K562 (cell line): ENCODE results near the gene PRSS57. TPM values are rescaled to one million over a fixed set of nuclear protein-coding genes. Genes with fewer than 3 reads are reported as not detected.

Source experiments
- ARID4B ChIP-seq: sonication (generic); formaldehyde crosslinking; IDR thresholded peaks from 2 replicates; pipeline ENCODE4 v1.8.0; 2022; ENCODE audit warnings: mild to moderate bottlenecking, missing genetic modification reagents
- BCL6 ChIP-seq: fragments of 250-450 bp; sonication (Bioruptor Pico); IDR thresholded peaks from 2 replicates; pipeline ENCODE4 v1.4.0; 2020
- CREB1 ChIP-seq, 2 experiments: sonication (generic) in 1 of 2; formaldehyde crosslinking in 1 of 2; IDR thresholded peaks; 2 replicates each; pipeline versions ENCODE4 v1.6.1 to v1.8.0; 2012 to 2022; ENCODE audit warnings: inconsistent platforms in 1 of 2, mild to moderate bottlenecking in 1 of 2, missing genetic modification reagents in 1 of 2, moderate library complexity in 1 of 2
- EGR1 ChIP-seq: fragments of 450-650 bp; conservative IDR thresholded peaks from 2 replicates; pipeline ENCODE4 v1.6.1; 2017; ENCODE audit warnings: mild to moderate bottlenecking
- GABPB2 ChIP-seq: fragments of 250-450 bp; sonication (Bioruptor Pico); conservative IDR thresholded peaks from 2 replicates; pipeline ENCODE4 v1.5.1; 2021; ENCODE audit warnings: mild to moderate bottlenecking
- KDM2B ChIP-seq: fragments of 250-450 bp; sonication (Bioruptor Pico); IDR thresholded peaks from 2 replicates; pipeline ENCODE4 v1.8.0; 2021; ENCODE audit warnings: mild to moderate bottlenecking, moderate library complexity
- MYC ChIP-seq, 2 experiments: fragments of 250-450 bp in 1 of 2; sonication (Bioruptor Pico) in 1 of 2; IDR thresholded peaks; 2 replicates each; pipeline versions ENCODE4 v1.5.1 to v1.6.1; 2012 to 2021; ENCODE audit warnings: low read depth in 2 of 2, borderline replicate concordance in 1 of 2, improper control_type of control experiment in 1 of 2, low read length in 1 of 2, mild to moderate bottlenecking in 1 of 2, moderate library complexity in 1 of 2
- NFYB ChIP-seq: IDR thresholded peaks from 2 replicates; pipeline ENCODE4 v1.6.1; 2011; ENCODE audit warnings: mild to moderate bottlenecking, moderate library complexity; ENCODE audit not compliant: insufficient read length; ENCODE audit errors: extremely low read depth
- PHF20 ChIP-seq: fragments of 450-650 bp; IDR thresholded peaks from 2 replicates; pipeline ENCODE4 v1.6.1; 2018; ENCODE audit not compliant: partially characterized antibody
- PHF8 ChIP-seq: fragments of 200-600 bp; sonication (generic); IDR thresholded peaks from 2 replicates; pipeline ENCODE4 v1.6.1; 2012; ENCODE audit warnings: mixed run types, mild to moderate bottlenecking, inconsistent platforms, low read length, moderate library complexity, borderline replicate concordance
- SMARCC2 ChIP-seq: fragments of 450-650 bp; IDR thresholded peaks from 2 replicates; pipeline ENCODE4 v1.6.1; 2017; ENCODE audit warnings: antibody characterized with exemption, moderate library complexity, mild to moderate bottlenecking, low read depth
- SUPT5H ChIP-seq: fragments of 450-650 bp; IDR thresholded peaks from 2 replicates; pipeline ENCODE4 v1.6.1; 2016
- ZBTB2 ChIP-seq: fragments of 450-650 bp; IDR thresholded peaks from 2 replicates; pipeline ENCODE4 v1.6.1; 2016; ENCODE audit warnings: antibody characterized with exemption
- ZBTB7A ChIP-seq: IDR thresholded peaks from 2 replicates; pipeline ENCODE4 v1.6.1; 2011; ENCODE audit warnings: low read depth, mild to moderate bottlenecking, low read length, moderate library complexity, borderline replicate concordance; ENCODE audit not compliant: control insufficient read depth
- ZNF253 ChIP-seq: fragments of 250-450 bp; sonication (Bioruptor Pico); conservative IDR thresholded peaks from 2 replicates; pipeline ENCODE4 v1.6.1; 2021; ENCODE audit warnings: mild to moderate bottlenecking
- polyA plus RNA-seq, 8 experiments: library from polyadenylated mRNA; depleted of rRNA in 4 of 8; stranded (reverse) in 5 of 8; unstranded in 3 of 8; fragments of >200 nt; fragmentation: Nextera tagmentation in 2 of 8; fragmentation: Illumina TruSeq in 1 of 8; extraction: Ambion mirVana in 2 of 8; extraction: Trizol in 1 of 8; gene quantifications; 2 replicates each; pipeline versions ENCODE4 v1.2.1 to v1.2.3, GENCODE V29; 2011 to 2014; ENCODE audit warnings: inconsistent platforms in 1 of 8, missing spikeins in 1 of 8
- total RNA-seq, 7 experiments: library from RNA; depleted of rRNA in 6 of 7; stranded (reverse); fragments of >200 nt in 6 of 7; fragmentation: Illumina TruSeq in 2 of 7; extraction: Trizol in 2 of 7; gene quantifications; 2 replicates each; pipeline versions ENCODE4 v1.2.1 to v1.2.3, GENCODE V29; 2011 to 2021; ENCODE audit warnings: low replicate concordance in 1 of 7
- TF ChIP-seq, protein P1 (sequence below): sonication (generic); formaldehyde crosslinking; IDR thresholded peaks from 2 replicates; pipeline ENCODE4 v1.8.0; 2022; ENCODE audit warnings: mild to moderate bottlenecking, missing genetic modification reagents
- TF ChIP-seq, protein P2 (sequence below): IDR thresholded peaks from 2 replicates; pipeline ENCODE4 v1.6.1; 2014; ENCODE audit warnings: antibody characterized with exemption

PRSS57 gene
- total and polyA plus RNA-seq, 9 of the 15 experiments (the other 6 are each of a cell fraction or from before 2014, with no cell fraction given): 0.06 to 2.5 (median 1.3) TPM; not detected in 3

GRCh38 chr19:639253-640160 is 55.7 kb downstream of the PRSS57 start, which contains the start of gene FGF22 (continued):
- TF ChIP-seq ZBTB2 (peak; percentile 44; the same call in 1 of the 2 replicates), KDM2B (CRISPR knock-in tag) (peak; percentile 59; the same call in 1 of the 2 replicates), ARID4B (CRISPR knock-in tag) (peak; percentile 43; the same call in 1 of the 2 replicates), ZNF253 (CRISPR knock-in tag) (no peak), GABPB2 (CRISPR knock-in tag) (no peak), BCL6 (no peak), SUPT5H (peak; percentile 51; the same call in 1 of the 2 replicates), SMARCC2 (no peak), NFYB (peak; percentile 66), EGR1 (peak; percentile 97), PHF20 (peak; percentile 67), ZBTB7A (peak; percentile 13; the same call in 1 of the 2 replicates), MYC (IDR thresholded peaks at IDR 0.05; ENCODE audit: low read depth, low read length) (peak; percentile 56; the same call in 1 of the 2 replicates), MYC (CRISPR knock-in tag; IDR thresholded peaks at IDR 0.05; ENCODE audit: borderline replicate concordance, low read depth) (no peak), PHF8 (peak; percentile 42; the same call in 1 of the 2 replicates), CREB1 (IDR thresholded peaks at IDR 0.05) (no peak), CREB1 (CRISPR knock-in tag; IDR thresholded peaks at IDR 0.05) (no peak)
- TF ChIP-seq, protein P1, sequence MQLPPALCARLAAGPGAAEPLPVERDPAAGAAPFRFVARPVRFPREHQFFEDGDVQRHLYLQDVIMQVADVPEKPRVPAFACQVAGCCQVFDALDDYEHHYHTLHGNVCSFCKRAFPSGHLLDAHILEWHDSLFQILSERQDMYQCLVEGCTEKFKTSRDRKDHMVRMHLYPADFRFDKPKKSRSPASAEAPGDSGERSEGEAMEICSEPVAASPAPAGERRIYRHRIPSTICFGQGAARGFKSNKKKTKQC (CRISPR knock-in tag): 0 out of 2 replicates have a peak, but pooled peaks have one; percentile 34
- TF ChIP-seq, protein P2, sequence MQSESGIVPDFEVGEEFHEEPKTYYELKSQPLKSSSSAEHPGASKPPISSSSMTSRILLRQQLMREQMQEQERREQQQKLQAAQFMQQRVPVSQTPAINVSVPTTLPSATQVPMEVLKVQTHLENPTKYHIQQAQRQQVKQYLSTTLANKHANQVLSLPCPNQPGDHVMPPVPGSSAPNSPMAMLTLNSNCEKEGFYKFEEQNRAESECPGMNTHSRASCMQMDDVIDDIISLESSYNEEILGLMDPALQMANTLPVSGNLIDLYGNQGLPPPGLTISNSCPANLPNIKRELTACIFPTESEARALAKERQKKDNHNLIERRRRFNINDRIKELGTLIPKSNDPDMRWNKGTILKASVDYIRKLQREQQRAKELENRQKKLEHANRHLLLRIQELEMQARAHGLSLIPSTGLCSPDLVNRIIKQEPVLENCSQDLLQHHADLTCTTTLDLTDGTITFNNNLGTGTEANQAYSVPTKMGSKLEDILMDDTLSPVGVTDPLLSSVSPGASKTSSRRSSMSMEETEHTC: no peak
